ENCODE measurements around the gene VPS72.
"Not testable (repeated sequence)": the region's sequence is repeated elsewhere in the genome, so short reads cannot be mapped to it uniquely, and the experiment has no call there.

Gene VPS72

GRCh38 chr1:151210830-151211229 is 20.8 kb upstream of the VPS72 start (continued):
- no peak for TF ChIP-seq PPARA (CRISPR knock-in tag; IDR thresholded peaks at IDR 0.05; ENCODE audit: borderline replicate concordance)
- no peak for TF ChIP-seq ARNTL (CRISPR knock-in tag; IDR thresholded peaks at IDR 0.05; ENCODE audit: borderline replicate concordance, low read depth)
- TF ChIP-seq ISL1 (CRISPR knock-in tag; IDR thresholded peaks at IDR 0.05): no peak
- TF ChIP-seq GLIS3 (CRISPR knock-in tag; IDR thresholded peaks at IDR 0.05): no peak
- TF ChIP-seq SNAI2 (CRISPR knock-in tag; IDR thresholded peaks at IDR 0.05): no peak
- no peak for TF ChIP-seq TCF4 (CRISPR knock-in tag; IDR thresholded peaks at IDR 0.05; ENCODE audit: borderline replicate concordance)
- no peak for TF ChIP-seq BACH2 (CRISPR knock-in tag; IDR thresholded peaks at IDR 0.05; ENCODE audit: borderline replicate concordance)

GRCh38 chr1:151205381-151205965 is 15.5 kb upstream of the VPS72 start:
- not testable (repeated sequence) for ATAC-seq

GRCh38 chr1:151199873-151200581 is 10.0 kb upstream of the VPS72 start:
- peak; percentile 6 for ATAC-seq
- TF ChIP-seq TOX (CRISPR knock-in tag; IDR thresholded peaks at IDR 0.05; ENCODE audit: borderline replicate concordance): no peak
- TF ChIP-seq PATZ1 (CRISPR knock-in tag; IDR thresholded peaks at IDR 0.05; ENCODE audit: borderline replicate concordance): 0 out of 2 replicates have a peak, but pooled peaks have one; percentile 23

- no peak for TF ChIP-seq POU6F1 (CRISPR knock-in tag; IDR thresholded peaks at IDR 0.05; ENCODE audit: borderline replicate concordance, low read depth)
- TF ChIP-seq CSRNP3 (CRISPR knock-in tag; IDR thresholded peaks at IDR 0.05): no peak
- no peak for TF ChIP-seq CREB5 (CRISPR knock-in tag; IDR thresholded peaks at IDR 0.05; ENCODE audit: low read depth)
- no peak for TF ChIP-seq RARB (CRISPR knock-in tag; IDR thresholded peaks at IDR 0.05)
- no peak for TF ChIP-seq TSHZ2 (CRISPR knock-in tag; IDR thresholded peaks at IDR 0.05)
- TF ChIP-seq ZNF565 (CRISPR knock-in tag; conservative IDR thresholded peaks at IDR 0.05; ENCODE audit: low read depth): no peak
- no peak for TF ChIP-seq OSR1 (CRISPR knock-in tag; IDR thresholded peaks at IDR 0.05)
- no peak for TF ChIP-seq ZC3H10 (CRISPR knock-in tag; IDR thresholded peaks at IDR 0.05)
- no peak for TF ChIP-seq ZNF70 (CRISPR knock-in tag; IDR thresholded peaks at IDR 0.05)
- TF ChIP-seq ZNF8 (CRISPR knock-in tag; IDR thresholded peaks at IDR 0.05): no peak
- no peak for TF ChIP-seq ZFP30 (CRISPR knock-in tag; IDR thresholded peaks at IDR 0.05)
- TF ChIP-seq ISL1 (CRISPR knock-in tag; IDR thresholded peaks at IDR 0.05): no peak
- no peak for TF ChIP-seq TCF4 (CRISPR knock-in tag; IDR thresholded peaks at IDR 0.05; ENCODE audit: borderline replicate concordance)
- no peak for TF ChIP-seq GLIS3 (CRISPR knock-in tag; IDR thresholded peaks at IDR 0.05)
- TF ChIP-seq ZFP3 (CRISPR knock-in tag; IDR thresholded peaks at IDR 0.05): no peak
- no peak for TF ChIP-seq BACH2 (CRISPR knock-in tag; IDR thresholded peaks at IDR 0.05; ENCODE audit: borderline replicate concordance)
- peak; percentile 77 for ATAC-seq
Measured at GRCh38 chr1:151198254-151199127, 8.5 kb upstream of the VPS72 start, which contains the start of gene PIP5K1A. Gene PIP5K1A, plus strand, starts transcription at chr1:151198552. Its CDS starts 445 bp downstream, at chr1:151198997.
